GM18511 (cell line): ENCODE measurements around the gene RPS15A.
"Not testable (repeated sequence)": the region's sequence is repeated elsewhere in the genome, so short reads cannot be mapped to it uniquely, and the experiment has no call there.

ENCODE experiments used
- ATAC-seq: cut with Tn5 transposase; IDR thresholded peaks from one replicate; pipeline ENCODE4 v1.9.1; 2021; ENCODE audit warnings: mild to moderate bottlenecking, moderate library complexity; ENCODE audit not compliant: unreplicated experiment

Gene RPS15A

GRCh38 chr16:18757960-18758660 is 32.0 kb downstream of the RPS15A start:
- ATAC-seq = not testable (repeated sequence)

GRCh38 chr16:18756639-18757038 is 33.5 kb downstream of the RPS15A start:
- not testable (repeated sequence) for ATAC-seq

GRCh38 chr16:18742870-18743269 is 47.3 kb downstream of the RPS15A start:
- ATAC-seq = not testable (repeated sequence)

- ATAC-seq = not testable (repeated sequence)
These were observed 50.1 kb downstream of the RPS15A start for GRCh38 chr16:18740027-18740426.

- ATAC-seq = not testable (repeated sequence)
These were observed 51.4 kb downstream of the RPS15A start for GRCh38 chr16:18738768-18739167.

GRCh38 chr16:18734279-18734678 is 55.9 kb downstream of the RPS15A start:
- ATAC-seq = not testable (repeated sequence)
